GM18867 (cell line): ENCODE results near the gene XYLT2.
"Not testable (repeated sequence)": the region's sequence is repeated elsewhere in the genome, so short reads cannot be mapped to it uniquely, and the experiment has no call there.

Source experiments
- ATAC-seq: cut with Tn5 transposase; IDR thresholded peaks from one replicate; pipeline ENCODE4 v1.9.1; 2021; ENCODE audit warnings: mild to moderate bottlenecking, moderate library complexity; ENCODE audit not compliant: unreplicated experiment

XYLT2 gene

GRCh38 chr17:50319306-50320004 lies 26.5 kb upstream of the XYLT2 start:
- ATAC-seq, result no peak

DNA sequence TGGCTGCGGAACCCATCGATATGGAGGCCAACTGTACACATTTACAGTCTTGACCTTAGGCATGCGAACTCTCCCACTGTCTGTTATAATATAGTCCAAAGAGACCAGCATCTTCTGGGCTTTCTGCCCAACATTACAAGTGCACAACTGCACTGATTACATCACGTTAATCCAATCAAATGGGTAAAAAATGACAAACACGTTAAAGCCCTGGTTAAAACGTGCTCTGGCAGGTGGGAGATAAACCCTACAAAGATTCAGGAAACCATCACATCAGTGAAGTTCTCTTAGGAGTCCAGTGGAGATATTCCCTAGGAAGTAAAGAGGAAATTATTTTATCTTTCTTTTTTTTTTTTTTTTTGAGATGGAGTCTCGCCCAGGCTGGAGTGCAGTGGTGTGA lies 23.7 kb upstream of the XYLT2 start:
- ATAC-seq, result no peak

DNA sequence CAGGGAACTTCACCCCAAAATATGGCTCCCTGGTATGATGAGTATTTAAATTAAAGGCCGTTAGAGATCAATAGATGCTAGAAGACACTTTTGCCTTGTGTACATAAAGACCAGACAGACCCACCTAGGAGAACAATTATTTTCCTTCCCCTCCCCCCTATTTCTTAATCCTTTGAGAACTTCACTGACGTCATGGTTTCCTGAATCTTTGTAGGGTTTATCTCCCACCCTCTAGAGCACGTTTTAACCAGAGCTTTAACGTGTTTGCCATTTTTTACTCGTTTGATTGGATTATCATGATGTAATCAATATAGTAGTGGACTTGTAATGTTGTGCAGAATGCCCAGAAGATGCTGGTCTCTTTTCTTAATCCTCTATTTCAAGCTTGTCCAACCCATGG lies 22.9 kb upstream of the XYLT2 start:
- no peak for ATAC-seq

- ATAC-seq, result no peak
These were observed 20.0 kb upstream of the XYLT2 start for GRCh38 chr17:50325906-50326305.

DNA sequence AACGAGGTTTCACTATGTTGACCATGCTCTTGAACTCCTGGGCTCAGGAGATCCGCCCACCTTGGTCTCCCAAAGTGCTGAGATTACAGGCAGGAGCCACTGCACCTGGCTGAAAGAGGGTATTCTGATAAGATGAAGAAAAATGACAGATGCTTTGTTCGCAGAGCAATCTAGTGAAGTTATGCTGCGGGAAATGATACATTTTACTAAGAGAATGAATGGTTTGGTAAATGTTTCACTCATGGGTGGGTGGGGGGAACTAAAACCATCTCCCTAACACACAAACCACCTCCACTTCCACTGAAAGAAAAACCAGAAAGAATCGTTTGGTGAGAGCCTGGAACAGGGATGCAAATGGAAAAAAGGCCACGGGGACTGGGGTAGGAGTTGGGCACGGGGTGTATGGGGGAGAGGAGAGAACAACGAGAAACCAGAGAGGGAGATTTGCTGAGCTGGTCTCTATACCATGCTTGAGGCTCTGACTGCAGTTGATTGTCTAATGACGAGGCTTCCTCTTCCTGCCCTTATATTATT lies 19.0 kb upstream of the XYLT2 start:
- ATAC-seq, result no peak

GRCh38 chr17:50328363-50329325 lies 17.3 kb upstream of the XYLT2 start:
- ATAC-seq, result no peak

GRCh38 chr17:50329716-50330115 lies 16.2 kb upstream of the XYLT2 start:
- no peak for ATAC-seq

GRCh38 chr17:50330151-50330775 lies 15.7 kb upstream of the XYLT2 start:
- no peak for ATAC-seq

- ATAC-seq, result no peak
These were observed 14.7 kb upstream of the XYLT2 start for GRCh38 chr17:50331085-50331791.

- ATAC-seq, result no peak
These were observed 13.7 kb upstream of the XYLT2 start for GRCh38 chr17:50332196-50332595.

GRCh38 chr17:50333291-50334057 lies 12.5 kb upstream of the XYLT2 start:
- not testable (repeated sequence) for ATAC-seq

DNA sequence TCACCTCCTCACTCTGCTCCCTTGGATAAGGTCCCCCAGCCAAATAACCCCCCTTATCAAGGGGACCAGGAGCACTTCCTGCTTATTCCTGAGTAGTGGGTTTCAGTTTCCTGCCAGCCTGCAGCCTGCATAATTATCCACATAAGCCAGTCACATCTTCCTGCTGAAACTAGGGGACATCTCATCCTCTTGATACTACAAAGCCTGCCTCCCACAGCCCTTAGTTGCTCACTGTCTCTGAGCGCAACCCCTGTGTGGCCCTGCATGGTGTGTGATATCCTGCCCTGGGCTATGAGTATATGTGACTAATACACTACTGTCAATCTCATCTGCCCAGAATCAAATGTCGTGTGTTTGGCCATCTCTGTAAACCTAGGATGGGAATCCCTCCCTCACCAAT lies 8.0 kb upstream of the XYLT2 start:
- no peak for ATAC-seq

DNA sequence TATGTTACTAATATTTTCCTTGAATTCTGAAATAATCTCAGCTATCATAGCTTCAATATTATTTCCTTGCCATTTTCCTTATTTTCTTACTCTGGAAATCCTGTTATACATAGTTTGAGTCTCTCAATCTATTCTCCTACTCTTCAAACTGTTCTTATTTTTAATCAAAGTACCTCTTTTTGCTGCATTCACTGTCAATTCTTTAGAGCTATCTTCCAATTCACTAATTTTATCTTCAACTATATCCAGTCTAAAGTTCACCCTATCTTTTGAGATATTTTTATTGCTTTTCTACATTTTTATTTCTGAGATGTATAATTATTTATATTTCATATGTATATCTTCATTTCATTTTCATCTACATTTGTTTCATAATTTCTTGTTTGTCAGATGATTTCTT lies 7.3 kb upstream of the XYLT2 start:
- no peak for ATAC-seq

GRCh38 chr17:50339381-50339780 lies 6.5 kb upstream of the XYLT2 start:
- no peak for ATAC-seq

DNA sequence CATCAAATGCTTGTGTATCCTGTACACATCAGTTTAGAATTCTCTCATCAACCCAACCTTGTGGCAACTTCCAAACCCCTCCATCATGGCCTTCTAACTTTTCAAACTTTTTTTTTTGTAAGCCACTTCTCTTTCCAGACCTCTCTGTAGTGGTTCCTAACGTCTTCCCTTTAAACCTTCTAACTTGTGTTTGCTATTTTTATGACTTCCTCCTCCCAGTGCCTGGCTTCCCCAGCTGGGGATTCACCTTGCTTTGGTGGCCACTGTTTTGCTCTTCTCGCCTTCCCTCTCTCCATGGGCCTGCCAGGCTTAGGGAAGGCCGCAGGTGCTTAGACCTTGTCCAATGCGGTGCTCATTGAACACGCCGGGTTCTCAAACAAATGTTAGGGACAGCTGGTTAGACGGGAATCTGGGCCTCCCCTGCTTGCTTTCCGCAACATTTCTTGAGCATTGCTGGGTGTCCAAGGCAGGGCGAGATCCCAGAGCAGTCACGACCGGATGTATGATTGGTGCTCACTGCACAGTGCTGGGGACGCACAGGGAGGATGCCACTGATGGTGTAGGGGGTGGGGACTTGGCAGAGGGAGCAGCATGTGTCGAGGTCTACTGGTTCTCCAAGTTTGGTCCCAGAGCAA lies 1.1 kb upstream of the XYLT2 start:
- no peak for ATAC-seq

DNA sequence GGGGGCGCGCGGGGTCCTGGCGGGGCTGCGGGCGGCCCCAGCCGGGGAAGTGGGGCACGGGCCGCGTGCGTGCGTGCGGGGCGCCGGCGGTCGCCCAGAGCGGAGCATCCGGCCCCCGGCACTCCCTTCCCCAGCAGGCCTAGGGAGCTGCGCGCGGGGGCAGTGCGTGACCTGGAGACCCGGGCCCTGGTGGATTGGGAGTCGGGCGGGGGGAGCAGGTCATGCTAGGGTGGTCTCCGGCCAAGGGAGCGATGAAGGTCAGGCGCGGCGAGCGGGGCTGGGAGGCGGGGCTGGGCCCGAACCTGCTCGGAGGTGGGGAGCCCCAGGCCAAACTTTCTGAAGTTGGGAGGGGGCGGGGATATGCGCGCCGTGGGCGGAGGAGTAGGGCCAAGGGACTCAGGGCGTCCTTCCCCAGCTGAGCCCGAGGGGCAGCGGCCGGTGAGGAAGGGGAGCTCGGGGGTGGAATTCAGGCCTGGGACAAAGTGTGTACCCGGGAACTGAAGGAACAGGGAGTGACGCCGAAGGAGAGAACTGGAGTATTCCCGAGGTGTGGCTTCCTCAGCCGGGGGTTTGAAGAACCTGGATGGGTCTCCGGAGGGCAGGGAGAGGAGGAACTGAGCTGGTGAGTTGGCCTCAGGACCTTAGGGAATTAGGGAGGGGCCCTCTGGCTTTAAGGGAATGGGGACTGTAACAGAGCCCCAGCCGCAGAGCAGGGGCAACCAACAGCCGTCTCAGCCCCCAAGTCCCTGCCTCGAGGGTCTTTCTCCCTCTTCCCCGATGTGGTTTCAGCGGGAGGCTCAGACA lies 589 bp downstream of the XYLT2 start:
- peak; percentile 49 for ATAC-seq

- ATAC-seq, result no peak
These were observed 1.4 kb downstream of the XYLT2 start for GRCh38 chr17:50347117-50347893.

- no peak for ATAC-seq
These were observed 2.0 kb downstream of the XYLT2 start for GRCh38 chr17:50347894-50348291.
